GM19239 (cell line): ENCODE results near the gene ZBTB43.
"Not testable (repeated sequence)": the region's sequence is repeated elsewhere in the genome, so short reads cannot be mapped to it uniquely, and the experiment has no call there.

Experiments used
- DNase-seq: peaks from one replicate; pipeline ENCODE4 v3.0.0; 2011; ENCODE audit warnings: low spot score; ENCODE audit not compliant: insufficient read length
- FAIRE-seq: peaks from 2 replicates; lab custom pipeline; 2011; peaks lifted over from hg19 to GRCh38; lab: Jason Lieb, UNC

The ZBTB43 gene

GRCh38 chr9:126822278-126822677, 17.4 kb downstream of the ZBTB43 start:
- no peak for FAIRE-seq
- no peak for DNase-seq

- no peak for DNase-seq
Measured at GRCh38 chr9:126822873-126823272, 18.0 kb downstream of the ZBTB43 start.

GRCh38 chr9:126824052-126824451, 19.2 kb downstream of the ZBTB43 start:
- not testable (repeated sequence) for FAIRE-seq, DNase-seq

More at GRCh38 chr9:126822873-126823272, 18.0 kb downstream of the ZBTB43 start:
- no peak for FAIRE-seq

GRCh38 chr9:126827227-126827626, 22.4 kb downstream of the ZBTB43 start:
- no peak for FAIRE-seq
- DNase-seq = no peak

- DNase-seq (no peak), FAIRE-seq (no peak)
Measured at GRCh38 chr9:126829035-126829434, 24.2 kb downstream of the ZBTB43 start.

- FAIRE-seq (peak; percentile 49), DNase-seq (no peak)
Measured at GRCh38 chr9:126830827-126831226, 26.0 kb downstream of the ZBTB43 start.

GRCh38 chr9:126832440-126832839, 27.6 kb downstream of the ZBTB43 start:
- DNase-seq (no peak), FAIRE-seq (no peak)

- no peak for FAIRE-seq
- DNase-seq = no peak
Measured at GRCh38 chr9:126833020-126833419, 28.2 kb downstream of the ZBTB43 start.

GRCh38 chr9:126833710-126834345, 29.0 kb downstream of the ZBTB43 start:
- FAIRE-seq = peak; percentile 59
- no peak for DNase-seq

- DNase-seq = no peak
- FAIRE-seq = no peak
Measured at GRCh38 chr9:126834672-126835071, 29.8 kb downstream of the ZBTB43 start.

GRCh38 chr9:126836216-126836615, 31.4 kb downstream of the ZBTB43 start:
- FAIRE-seq (no peak), DNase-seq (no peak)

GRCh38 chr9:126838055-126838811, 33.4 kb downstream of the ZBTB43 start:
- no peak for FAIRE-seq
- DNase-seq = no peak

GRCh38 chr9:126838895-126839294, 34.1 kb downstream of the ZBTB43 start:
- DNase-seq (no peak), FAIRE-seq (peak; percentile 11)

GRCh38 chr9:126839301-126839700, 34.5 kb downstream of the ZBTB43 start:
- DNase-seq (no peak), FAIRE-seq (no peak)

GRCh38 chr9:126842220-126842842, 37.5 kb downstream of the ZBTB43 start:
- FAIRE-seq (no peak), DNase-seq (no peak)

GRCh38 chr9:126842977-126843799, 38.3 kb downstream of the ZBTB43 start:
- DNase-seq (no peak), FAIRE-seq (no peak)

- no peak for DNase-seq
- no peak for FAIRE-seq
Measured at GRCh38 chr9:126844085-126844484, 39.2 kb downstream of the ZBTB43 start.

- FAIRE-seq (no peak), DNase-seq (no peak)
Measured at GRCh38 chr9:126847051-126847450, 42.2 kb downstream of the ZBTB43 start.

GRCh38 chr9:126849591-126850225, 44.9 kb downstream of the ZBTB43 start:
- FAIRE-seq (no peak), DNase-seq (no peak)

- no peak for DNase-seq
- FAIRE-seq = no peak
Measured at GRCh38 chr9:126851286-126851880, 46.5 kb downstream of the ZBTB43 start.
